GM18517 (cell line): ENCODE data around the gene CACNA1I.
"Not testable (repeated sequence)": the region's sequence is repeated elsewhere in the genome, so short reads cannot be mapped to it uniquely, and the experiment has no call there.

Experiments
- ATAC-seq: cut with Tn5 transposase; IDR thresholded peaks from one replicate; pipeline ENCODE4 v1.9.1; 2021; ENCODE audit warnings: mild to moderate bottlenecking, moderate library complexity; ENCODE audit not compliant: unreplicated experiment

CACNA1I gene

DNA sequence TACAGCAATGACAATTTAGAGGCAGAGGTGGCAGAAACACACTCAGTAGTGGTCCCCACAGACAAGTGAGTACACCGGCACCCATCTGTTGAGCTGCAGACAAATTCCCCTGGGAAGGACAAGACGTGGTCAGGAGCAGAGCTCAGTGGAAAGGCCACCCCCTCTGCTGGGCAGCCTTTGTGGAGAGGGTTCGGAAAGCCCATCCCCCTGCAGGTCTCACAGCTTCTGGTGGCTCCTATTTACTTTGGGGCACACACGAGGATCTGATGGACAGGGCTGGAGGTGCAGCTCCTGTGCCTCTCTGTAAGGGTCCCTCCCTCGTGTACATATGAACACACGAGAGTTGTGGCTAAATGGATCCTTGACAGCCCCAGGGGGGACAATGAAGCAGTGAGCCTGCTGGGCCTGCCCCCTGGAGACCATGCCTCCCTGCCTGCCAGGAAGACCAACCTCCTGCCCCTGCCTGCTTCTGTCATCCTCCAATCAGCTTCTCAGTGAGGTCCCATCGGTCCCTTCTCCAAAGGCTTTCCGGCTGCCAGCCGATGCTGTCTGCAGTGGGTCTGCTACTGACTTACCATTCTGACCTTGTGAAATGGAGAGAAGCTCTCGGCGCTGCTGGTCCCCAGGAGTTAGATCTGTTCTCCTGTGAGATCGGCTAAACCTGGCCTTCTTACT is 161.5 kb downstream of the CACNA1I start:
- ATAC-seq = no peak

GRCh38 chr22:39732625-39733024 is 162.1 kb downstream of the CACNA1I start:
- no peak for ATAC-seq

DNA sequence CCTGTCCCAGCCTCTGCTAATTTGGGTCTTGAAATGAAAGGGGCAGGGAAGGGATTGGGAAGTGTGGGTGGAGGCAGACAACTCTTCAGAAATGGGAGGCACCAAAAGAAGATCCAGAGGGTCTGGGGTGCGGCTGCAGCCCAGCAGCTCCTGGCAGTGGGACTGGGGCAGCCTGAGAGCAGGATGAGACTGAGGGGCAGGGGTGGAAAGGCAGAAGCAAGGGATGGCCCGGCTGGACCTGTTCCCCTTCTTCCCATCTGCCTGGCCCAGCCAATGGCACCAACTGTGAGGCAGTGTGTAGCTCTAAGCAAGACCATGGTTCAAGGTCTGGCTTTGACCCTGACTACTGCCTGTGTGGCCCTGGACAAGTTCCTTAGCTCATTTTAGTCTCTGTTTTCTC is 162.6 kb downstream of the CACNA1I start:
- no peak for ATAC-seq

GRCh38 chr22:39734046-39734445 is 163.5 kb downstream of the CACNA1I start:
- not testable (repeated sequence) for ATAC-seq

- ATAC-seq = no peak
These were observed 164.3 kb downstream of the CACNA1I start for GRCh38 chr22:39734866-39735265.

GRCh38 chr22:39735776-39736175 is 165.2 kb downstream of the CACNA1I start:
- no peak for ATAC-seq

DNA sequence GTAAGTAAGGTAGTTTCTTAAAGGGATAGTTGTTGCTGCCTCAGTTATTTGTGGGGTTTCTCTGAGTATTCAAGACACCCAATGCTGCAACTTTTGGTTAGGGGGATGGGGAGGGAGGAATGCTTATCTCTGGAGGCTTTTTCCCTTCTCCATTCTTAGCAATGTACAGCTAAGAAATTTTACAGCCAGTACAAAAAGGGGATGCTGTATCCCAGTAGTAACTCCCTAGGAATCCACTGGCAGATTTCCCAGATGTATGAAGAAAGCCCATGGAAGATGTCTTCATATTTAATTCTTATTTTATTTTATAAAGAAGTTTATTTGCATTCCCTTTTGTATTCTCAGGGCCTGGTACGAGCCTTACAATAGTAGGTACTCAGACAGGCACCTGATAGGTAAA is 168.2 kb downstream of the CACNA1I start:
- ATAC-seq = no peak
